ENCODE data around the gene ATP6V1G2. TPM values are rescaled to one million over a fixed set of nuclear protein-coding genes. Genes with fewer than 3 reads are reported as not detected.
"Not testable (repeated sequence)": the region's sequence is repeated elsewhere in the genome, so short reads cannot be mapped to it uniquely, and the experiment has no call there.

ATP6V1G2 gene
- 6.8 and 8.8 TPM in 2 replicates for total RNA-seq (ENCODE audit: low replicate concordance)

- Histone ChIP-seq H3F3A (ENCODE audit: low read depth) (peaks cover 53% of the 10 kb centered on the region), H3K27ac (no peak within 1 kb of the TSS), H3K4me3 (peak within 1 kb of the TSS; percentile 51), H3K9me3 (ENCODE audit: low read depth) (no peaks in the 10 kb centered on the region), H3K9ac (peak within 1 kb of the TSS; percentile 84), H3K4me1 (peaks cover 16% of the 10 kb centered on the region), H4K20me1 (ENCODE audit: low read depth) (no peaks in the 10 kb centered on the region), H2AFZ (replicated peaks) (peak within 1 kb of the TSS; percentile 35), H3K79me2 (ENCODE audit: low read depth) (peaks cover 37% of the 10 kb centered on the region), H3K36me3 (no peaks in the 10 kb centered on the region), H3K27me3 (no peaks in the 10 kb centered on the region), H3K4me2 (peak within 1 kb of the TSS; percentile 79)
- Mint-ChIP-seq H3K36me3 (peaks cover 11% of the 10 kb centered on the region), H3K27me3 (ENCODE audit: insufficient read depth, low read depth) (no peaks in the 10 kb centered on the region), H3K9me3 (no peaks in the 10 kb centered on the region), H3K27ac (peak within 1 kb of the TSS; percentile 25), H3K4me3 (peak within 1 kb of the TSS; percentile 88), H3K4me1 (peaks cover 45% of the 10 kb centered on the region)
- DNase-seq (ENCODE audit: low spot score): peak; percentile 96
- TF ChIP-seq, protein P1, sequence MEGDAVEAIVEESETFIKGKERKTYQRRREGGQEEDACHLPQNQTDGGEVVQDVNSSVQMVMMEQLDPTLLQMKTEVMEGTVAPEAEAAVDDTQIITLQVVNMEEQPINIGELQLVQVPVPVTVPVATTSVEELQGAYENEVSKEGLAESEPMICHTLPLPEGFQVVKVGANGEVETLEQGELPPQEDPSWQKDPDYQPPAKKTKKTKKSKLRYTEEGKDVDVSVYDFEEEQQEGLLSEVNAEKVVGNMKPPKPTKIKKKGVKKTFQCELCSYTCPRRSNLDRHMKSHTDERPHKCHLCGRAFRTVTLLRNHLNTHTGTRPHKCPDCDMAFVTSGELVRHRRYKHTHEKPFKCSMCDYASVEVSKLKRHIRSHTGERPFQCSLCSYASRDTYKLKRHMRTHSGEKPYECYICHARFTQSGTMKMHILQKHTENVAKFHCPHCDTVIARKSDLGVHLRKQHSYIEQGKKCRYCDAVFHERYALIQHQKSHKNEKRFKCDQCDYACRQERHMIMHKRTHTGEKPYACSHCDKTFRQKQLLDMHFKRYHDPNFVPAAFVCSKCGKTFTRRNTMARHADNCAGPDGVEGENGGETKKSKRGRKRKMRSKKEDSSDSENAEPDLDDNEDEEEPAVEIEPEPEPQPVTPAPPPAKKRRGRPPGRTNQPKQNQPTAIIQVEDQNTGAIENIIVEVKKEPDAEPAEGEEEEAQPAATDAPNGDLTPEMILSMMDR (IDR thresholded peaks at IDR 0.05): peak; percentile 98
- TF ChIP-seq EZH2phosphoT487 (IDR thresholded peaks at IDR 0.05) (no peak), EZH2 (IDR thresholded peaks at IDR 0.05) (no peak)
Measured at GRCh38 chr6:31546339-31546957, at the start of gene ATP6V1G2. Gene ATP6V1G2 (minus strand): TSS chr6:31546608. CDS start chr6:31546559, 49 bp downstream.

- H3K4me3 ChIP-seq: no peak overlapping the region
- no peaks in the 10 kb centered on the region for H3K79me2 ChIP-seq (ENCODE audit: low read depth)
- Mint-ChIP-seq H3K27ac (no peak overlapping the region), H3K36me3 (no peaks in the 10 kb centered on the region), H3K27me3 (ENCODE audit: insufficient read depth, low read depth) (peaks cover 7% of the 10 kb centered on the region), H3K4me3 (no peak overlapping the region), H3K9me3 (no peaks in the 10 kb centered on the region), H3K4me1 (peaks cover 2% of the 10 kb centered on the region)
- no peak overlapping the region for H2AFZ ChIP-seq (replicated peaks)
- no peaks in the 10 kb centered on the region for H3K27me3 ChIP-seq
- no peaks in the 10 kb centered on the region for H3K9me3 ChIP-seq (ENCODE audit: low read depth)
- H4K20me1 ChIP-seq (ENCODE audit: low read depth): no peaks in the 10 kb centered on the region
- H3K9ac ChIP-seq: no peak overlapping the region
- H3F3A ChIP-seq (ENCODE audit: low read depth): no peaks in the 10 kb centered on the region
- no peaks in the 10 kb centered on the region for H3K4me1 ChIP-seq
- DNase-seq (ENCODE audit: low spot score): no peak
- H3K4me2 ChIP-seq: no peak overlapping the region
- no peak overlapping the region for H3K27ac ChIP-seq
- TF ChIP-seq, protein P1 (IDR thresholded peaks at IDR 0.05): no peak
- TF ChIP-seq EZH2 (IDR thresholded peaks at IDR 0.05): no peak
- TF ChIP-seq EZH2phosphoT487 (IDR thresholded peaks at IDR 0.05): no peak
- no peaks in the 10 kb centered on the region for H3K36me3 ChIP-seq
Measured at GRCh38 chr6:31592396-31592771, 46.0 kb upstream of the ATP6V1G2 start.

DNA sequence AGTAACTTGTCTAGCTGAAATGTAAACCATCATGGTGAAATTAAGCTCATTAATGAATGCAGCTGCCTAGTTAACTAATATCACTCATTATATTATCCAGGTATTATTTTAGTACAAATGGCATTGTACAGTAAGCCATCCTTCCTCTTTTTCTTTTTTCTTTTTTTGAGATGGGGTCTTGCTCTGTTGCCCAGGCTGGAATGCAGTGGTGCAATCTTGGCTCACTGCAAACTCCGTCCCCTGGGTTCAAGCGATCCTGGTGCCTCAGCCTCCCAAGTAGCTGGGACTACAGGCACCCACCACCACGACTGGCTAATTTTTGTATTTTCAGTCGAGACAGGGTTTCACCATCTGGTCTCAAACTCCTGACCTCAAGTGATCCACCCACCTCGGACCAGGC lies 44.3 kb upstream of the ATP6V1G2 start:
- H3K4me1 Mint-ChIP-seq; H3K9me3 ChIP-seq (ENCODE audit: low read depth); H3K4me3 ChIP-seq; H3F3A ChIP-seq (ENCODE audit: low read depth); H3K4me1 ChIP-seq; H3K27me3 ChIP-seq; H2AFZ ChIP-seq (replicated peaks); H3K27ac ChIP-seq; H3K9me3 Mint-ChIP-seq; H3K9ac ChIP-seq; DNase-seq (ENCODE audit: low spot score); H3K4me2 ChIP-seq; H3K79me2 ChIP-seq (ENCODE audit: low read depth); H3K4me3 Mint-ChIP-seq; H4K20me1 ChIP-seq (ENCODE audit: low read depth); H3K36me3 ChIP-seq; H3K27ac Mint-ChIP-seq; H3K36me3 Mint-ChIP-seq; H3K27me3 Mint-ChIP-seq (ENCODE audit: insufficient read depth, low read depth): not testable (repeated sequence)

GRCh38 chr6:31588871-31589650 lies 42.7 kb upstream of the ATP6V1G2 start:
- H3K36me3 ChIP-seq: no peaks in the 10 kb centered on the region
- H3K27ac ChIP-seq: no peak overlapping the region
- Mint-ChIP-seq H3K4me3 (peak overlapping the region; percentile 53), H3K4me1 (peaks cover 5% of the 10 kb centered on the region), H3K27me3 (ENCODE audit: insufficient read depth, low read depth) (peaks cover 6% of the 10 kb centered on the region), H3K9me3 (no peaks in the 10 kb centered on the region), H3K36me3 (no peaks in the 10 kb centered on the region), H3K27ac (no peak overlapping the region)
- H2AFZ ChIP-seq (replicated peaks): no peak overlapping the region
- TF ChIP-seq EZH2 (IDR thresholded peaks at IDR 0.05) (no peak), EZH2phosphoT487 (IDR thresholded peaks at IDR 0.05) (no peak)
- TF ChIP-seq, protein P1 (IDR thresholded peaks at IDR 0.05): no peak
- H3K4me3 ChIP-seq: no peak overlapping the region
- no peaks in the 10 kb centered on the region for H4K20me1 ChIP-seq (ENCODE audit: low read depth)
- H3K27me3 ChIP-seq: no peaks in the 10 kb centered on the region
- H3K79me2 ChIP-seq (ENCODE audit: low read depth): no peaks in the 10 kb centered on the region
- no peaks in the 10 kb centered on the region for H3F3A ChIP-seq (ENCODE audit: low read depth)
- no peaks in the 10 kb centered on the region for H3K4me1 ChIP-seq
- DNase-seq (ENCODE audit: low spot score): no peak
- no peak overlapping the region for H3K4me2 ChIP-seq
- no peaks in the 10 kb centered on the region for H3K9me3 ChIP-seq (ENCODE audit: low read depth)
- no peak overlapping the region for H3K9ac ChIP-seq

All from neural progenitor cell (in vitro differentiated cells).